SU-DHL-6 (cell line): ENCODE data around the gene CFAP410.

Source experiments
- H2AFZ ChIP-seq: fragments of 200-600 bp; sonication (generic); 2 replicates; pipeline ENCODE4 v1.6.1; 2014; ENCODE audit warnings: low read depth, mild to moderate bottlenecking, moderate library complexity, mixed read lengths, antibody characterized with exemption, low read length; ENCODE audit not compliant: severe bottlenecking
- H3F3A ChIP-seq: fragments of 200-600 bp; shearing (Covaris generic); 2 replicates; pipeline ENCODE4 v1.6.0; 2016; ENCODE audit warnings: antibody characterized with exemption, mild to moderate bottlenecking; ENCODE audit not compliant: insufficient read depth
- H3K27ac ChIP-seq: fragments of 200-600 bp; sonication (generic); 2 replicates; pipeline ENCODE4 v1.5.1; 2016; ENCODE audit warnings: low read depth, mild to moderate bottlenecking, low read length, moderate library complexity, mixed read lengths
- H3K27me3 ChIP-seq: fragments of 200-600 bp; sonication (generic), shearing (Covaris generic); 2 replicates; pipeline ENCODE4 v1.6.0; 2014; ENCODE audit warnings: mild to moderate bottlenecking, low read length
- H3K36me3 ChIP-seq: fragments of 200-600 bp; sonication (generic); 2 replicates; pipeline ENCODE4 v1.6.1; 2014; ENCODE audit warnings: mild to moderate bottlenecking, low read length, mixed read lengths
- H3K4me2 ChIP-seq: fragments of 300-600, 200-600 bp; shearing (Covaris generic), sonication (generic); 2 replicates; pipeline ENCODE4 v1.6.0; 2014; ENCODE audit warnings: low read length, low read depth, mild to moderate bottlenecking; ENCODE audit not compliant: poor library complexity, severe bottlenecking
- H3K4me3 ChIP-seq: fragments of 200-600 bp; sonication (generic); 2 replicates; pipeline ENCODE4 v1.5.1; 2014; ENCODE audit warnings: antibody characterized with exemption, low read length, mild to moderate bottlenecking, mixed read lengths; ENCODE audit not compliant: insufficient read depth, poor library complexity, severe bottlenecking
- H3K79me2 ChIP-seq: fragments of 200-600 bp; sonication (generic); 2 replicates; pipeline ENCODE4 v1.6.1; 2014; ENCODE audit warnings: mild to moderate bottlenecking, low read length, moderate library complexity; ENCODE audit not compliant: insufficient read depth
- H3K9ac ChIP-seq: fragments of 200-600 bp; sonication (generic); 2 replicates; pipeline ENCODE4 v1.7.0; 2014; ENCODE audit warnings: mild to moderate bottlenecking, low read length
- H3K9me2 ChIP-seq: fragments of 200-600 bp; sonication (generic); replicated peaks from 2 replicates; pipeline ENCODE4 v1.6.1; 2014; ENCODE audit warnings: low read length; ENCODE audit not compliant: insufficient read depth
- H3K9me3 ChIP-seq: fragments of 200-600 bp; sonication (generic); 2 replicates; pipeline ENCODE4 v1.6.1; 2014; ENCODE audit warnings: low read length, mixed read lengths; ENCODE audit not compliant: insufficient read depth
- H4K20me1 ChIP-seq: fragments of 200-600 bp; sonication (generic); 2 replicates; pipeline ENCODE4 v1.6.1; 2014; ENCODE audit warnings: low read depth, mild to moderate bottlenecking, antibody characterized with exemption, low read length, moderate library complexity, mixed read lengths
- EZH2phosphoT487 ChIP-seq: fragments of 200-600 bp; sonication (generic), shearing (Covaris generic); conservative IDR thresholded peaks from 2 replicates; pipeline ENCODE4 v1.6.1; 2018; ENCODE audit warnings: mild to moderate bottlenecking, antibody characterized with exemption, low read length, moderate library complexity, mixed read lengths
- TF ChIP-seq, protein P1 (sequence below): fragments of 200-600 bp; sonication (generic); IDR thresholded peaks from one replicate; pipeline ENCODE4 v1.5.1; 2017; ENCODE audit warnings: antibody characterized with exemption, mild to moderate bottlenecking, low read length, moderate library complexity; ENCODE audit not compliant: insufficient read depth, poor library complexity, severe bottlenecking

CFAP410 gene

DNA sequence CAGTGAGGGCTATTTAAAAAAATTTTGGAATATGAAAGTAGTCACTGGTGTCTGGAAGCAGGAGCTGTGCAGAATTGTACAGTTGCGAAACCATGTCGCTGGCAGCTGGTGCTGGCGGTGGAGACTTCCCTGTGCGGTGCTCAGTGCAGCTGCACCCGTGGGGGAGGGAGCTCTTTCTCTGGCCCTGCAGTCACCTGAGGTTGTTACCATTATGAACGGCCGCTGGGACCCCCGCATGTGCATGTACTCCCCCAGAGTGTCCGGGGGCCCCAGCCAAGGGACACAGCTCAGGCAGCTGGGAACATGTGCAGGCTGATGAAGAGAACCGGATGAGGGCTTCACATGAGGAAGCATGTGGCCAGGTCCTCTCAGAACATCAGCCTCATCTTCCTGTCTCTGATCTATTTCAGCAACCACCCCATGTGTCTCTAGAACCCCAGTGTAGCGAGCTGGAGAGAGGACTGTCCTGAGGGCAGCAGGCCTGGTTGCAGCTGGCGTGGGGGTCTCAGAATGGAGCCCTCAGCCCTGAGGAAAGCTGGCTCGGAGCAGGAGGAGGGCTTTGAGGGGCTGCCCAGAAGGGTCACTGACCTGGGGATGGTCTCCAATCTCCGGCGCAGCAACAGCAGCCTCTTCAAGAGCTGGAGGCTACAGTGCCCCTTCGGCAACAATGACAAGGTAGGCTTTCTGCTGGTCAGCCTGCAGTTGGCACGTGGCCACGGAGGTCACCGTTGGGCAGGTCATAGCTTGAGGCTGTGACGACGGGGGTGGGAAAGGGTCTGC, 14.2 kb upstream of the CFAP410 start, which contains the start of gene TRPM2:
Gene TRPM2, plus strand, starts transcription at position 431 of the 780 bp plus-strand sequence. Its CDS starts 80 bp downstream, at position 511.
- Histone ChIP-seq H3F3A (no peaks in the 10 kb centered on the region), H3K9me2 (no peaks in the 10 kb centered on the region), H3K4me3 (no peak within 1 kb of the TSS), H3K27me3 (no peaks in the 10 kb centered on the region), H2AFZ (no peak within 1 kb of the TSS), H4K20me1 (no peaks in the 10 kb centered on the region), H3K79me2 (no peaks in the 10 kb centered on the region), H3K9me3 (no peaks in the 10 kb centered on the region), H3K36me3 (no peaks in the 10 kb centered on the region), H3K9ac (no peak within 1 kb of the TSS), H3K4me2 (no peak within 1 kb of the TSS), H3K27ac (no peak within 1 kb of the TSS)
- TF ChIP-seq, protein P1, sequence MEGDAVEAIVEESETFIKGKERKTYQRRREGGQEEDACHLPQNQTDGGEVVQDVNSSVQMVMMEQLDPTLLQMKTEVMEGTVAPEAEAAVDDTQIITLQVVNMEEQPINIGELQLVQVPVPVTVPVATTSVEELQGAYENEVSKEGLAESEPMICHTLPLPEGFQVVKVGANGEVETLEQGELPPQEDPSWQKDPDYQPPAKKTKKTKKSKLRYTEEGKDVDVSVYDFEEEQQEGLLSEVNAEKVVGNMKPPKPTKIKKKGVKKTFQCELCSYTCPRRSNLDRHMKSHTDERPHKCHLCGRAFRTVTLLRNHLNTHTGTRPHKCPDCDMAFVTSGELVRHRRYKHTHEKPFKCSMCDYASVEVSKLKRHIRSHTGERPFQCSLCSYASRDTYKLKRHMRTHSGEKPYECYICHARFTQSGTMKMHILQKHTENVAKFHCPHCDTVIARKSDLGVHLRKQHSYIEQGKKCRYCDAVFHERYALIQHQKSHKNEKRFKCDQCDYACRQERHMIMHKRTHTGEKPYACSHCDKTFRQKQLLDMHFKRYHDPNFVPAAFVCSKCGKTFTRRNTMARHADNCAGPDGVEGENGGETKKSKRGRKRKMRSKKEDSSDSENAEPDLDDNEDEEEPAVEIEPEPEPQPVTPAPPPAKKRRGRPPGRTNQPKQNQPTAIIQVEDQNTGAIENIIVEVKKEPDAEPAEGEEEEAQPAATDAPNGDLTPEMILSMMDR: no peak
- no peak for TF ChIP-seq EZH2phosphoT487

DNA sequence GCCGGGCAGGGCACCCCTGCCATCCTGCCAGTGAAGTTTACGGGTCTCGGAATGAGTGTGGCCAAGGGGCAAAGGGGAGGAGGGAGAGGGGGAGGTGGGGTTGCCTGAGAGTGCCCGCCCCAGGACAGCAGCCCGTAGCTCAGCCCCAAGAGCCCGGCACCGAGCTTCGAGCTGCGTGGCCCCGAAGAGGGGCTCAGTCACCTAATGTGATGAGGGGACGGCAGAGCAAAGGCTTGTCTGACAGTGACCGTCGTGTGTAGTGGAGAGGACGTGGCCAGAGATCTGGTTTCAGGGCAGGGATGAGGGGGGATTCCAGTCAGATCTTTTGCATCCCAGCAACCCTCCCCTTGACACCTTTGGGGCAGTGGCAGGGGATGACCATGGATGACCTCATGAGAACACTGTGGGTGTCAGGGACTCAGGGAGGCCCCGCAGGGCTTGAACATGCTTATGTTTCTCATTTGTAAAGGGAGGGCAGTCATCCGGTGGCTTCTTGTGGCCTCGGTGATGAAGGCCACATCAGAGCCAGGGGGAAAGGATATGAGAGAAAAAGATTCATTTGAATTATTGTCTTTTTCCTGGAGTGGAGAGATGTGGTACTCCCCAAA, 13.2 kb upstream of the CFAP410 start:
- Histone ChIP-seq H3K27me3 (no peaks in the 10 kb centered on the region), H3K9me3 (no peaks in the 10 kb centered on the region), H3K79me2 (no peaks in the 10 kb centered on the region), H3K9ac (no peak overlapping the region), H3K4me3 (no peak overlapping the region), H2AFZ (no peak overlapping the region), H3K4me2 (no peak overlapping the region), H3F3A (no peaks in the 10 kb centered on the region), H3K9me2 (no peaks in the 10 kb centered on the region), H3K36me3 (no peaks in the 10 kb centered on the region), H4K20me1 (no peaks in the 10 kb centered on the region), H3K27ac (no peak overlapping the region)
- TF ChIP-seq, protein P1: no peak

DNA sequence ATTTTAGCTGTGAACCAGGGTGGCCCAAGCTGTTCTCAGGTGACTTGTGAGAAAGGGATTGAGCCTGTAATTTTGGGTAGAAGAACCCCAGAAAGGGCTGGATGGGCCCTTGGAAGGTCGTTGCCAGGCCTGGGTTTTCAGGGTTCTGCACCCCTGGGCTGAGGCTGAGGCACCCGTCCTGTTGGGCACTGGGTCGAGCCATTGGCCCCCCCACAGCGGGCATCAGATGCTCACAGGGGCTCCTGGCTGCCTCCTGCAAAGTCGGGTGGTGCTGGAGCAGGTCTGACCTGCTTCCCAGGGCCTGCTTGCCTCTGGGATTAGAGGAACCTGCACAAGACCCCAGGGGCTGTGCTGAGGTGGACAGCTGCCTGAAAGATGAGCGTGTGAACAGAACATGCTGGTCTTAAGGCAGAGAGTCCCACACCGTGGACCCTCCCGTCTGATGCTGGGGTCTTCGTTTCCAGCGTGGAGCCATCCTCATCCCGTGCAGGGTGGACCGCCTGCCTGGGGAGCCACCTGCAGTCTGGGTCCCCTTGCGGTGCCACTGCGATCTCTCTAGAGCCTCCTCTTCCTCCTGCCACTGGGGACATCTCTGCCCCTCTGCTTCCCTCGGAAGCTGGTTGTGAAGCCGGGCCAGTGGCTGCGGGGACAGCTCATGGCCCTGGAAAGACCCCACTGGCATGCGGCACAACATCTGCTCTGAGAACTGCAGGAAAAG, 12.5 kb upstream of the CFAP410 start:
- H3K4me2 ChIP-seq: no peak overlapping the region
- H3K4me3 ChIP-seq: no peak overlapping the region
- no peaks in the 10 kb centered on the region for H3F3A ChIP-seq
- no peaks in the 10 kb centered on the region for H3K36me3 ChIP-seq
- H2AFZ ChIP-seq: no peak overlapping the region
- no peaks in the 10 kb centered on the region for H4K20me1 ChIP-seq
- no peak overlapping the region for H3K9ac ChIP-seq
- no peaks in the 10 kb centered on the region for H3K79me2 ChIP-seq
- H3K27me3 ChIP-seq: no peaks in the 10 kb centered on the region
- H3K27ac ChIP-seq: no peak overlapping the region
- no peaks in the 10 kb centered on the region for H3K9me2 ChIP-seq
- no peaks in the 10 kb centered on the region for H3K9me3 ChIP-seq
- TF ChIP-seq, protein P1: no peak
- no peak for TF ChIP-seq EZH2phosphoT487
